H1 (cell line): ENCODE results near the gene ELAPOR1. TPM values are rescaled to one million over a fixed set of nuclear protein-coding genes. Genes with fewer than 3 reads are reported as not detected.

ENCODE experiments used
- CTCF ChIA-PET: fragments of 300-600 bp; sonication (Branson Sonifier 250); formaldehyde crosslinking; loops from one replicate; lab custom pipeline; 2021; ENCODE audit not compliant: partially characterized antibody; lab: Charles Lee
- POLR2A ChIA-PET: fragments of 300-600 bp; sonication (Branson Sonifier 250); formaldehyde crosslinking; loops from one replicate; lab custom pipeline; 2021; ENCODE audit warnings: inconsistent platforms; ENCODE audit not compliant: partially characterized antibody; lab: Charles Lee
- DNase-seq, 2 experiments: peaks; one replicate each; pipeline versions ENCODE4 v3.0.0 to v3.0.0-alpha.2; 2010 to 2022; ENCODE audit warnings: low spot score in 2 of 2, low read depth in 1 of 2, mixed read lengths in 1 of 2
- FAIRE-seq: peaks from 2 replicates; lab custom pipeline; 2011; peaks lifted over from hg19 to GRCh38; lab: Jason Lieb, UNC
- H2AFZ ChIP-seq: 2 replicates; pipeline ENCODE4 v1.8.1; 2012; ENCODE audit warnings: low read length, inconsistent platforms
- H2AK5ac ChIP-seq: 2 replicates; pipeline ENCODE4 v1.6.1; 2013; ENCODE audit warnings: low read depth, low read length
- H2BK120ac ChIP-seq: replicated peaks from 2 replicates; pipeline ENCODE3; 2013; ENCODE audit warnings: low read depth, low read length, inconsistent platforms
- H2BK12ac ChIP-seq: 2 replicates; pipeline ENCODE4 v1.6.1; 2013; ENCODE audit warnings: low read depth, low read length
- H2BK15ac ChIP-seq: 2 replicates; pipeline ENCODE4 v1.6.1; 2013; ENCODE audit warnings: low read length
- H2BK20ac ChIP-seq: 2 replicates; pipeline ENCODE4 v1.6.1; 2013; ENCODE audit warnings: low read length
- H2BK5ac ChIP-seq: 2 replicates; pipeline ENCODE4 v1.6.1; 2013; ENCODE audit warnings: low read depth, low read length
- H3K14ac ChIP-seq: 2 replicates; pipeline ENCODE4 v1.6.1; 2013; ENCODE audit warnings: inconsistent platforms; ENCODE audit not compliant: insufficient read length
- H3K18ac ChIP-seq: 2 replicates; pipeline ENCODE4 v1.6.1; 2013; ENCODE audit warnings: low read length; ENCODE audit errors: extremely low read depth
- H3K23ac ChIP-seq: 2 replicates; pipeline ENCODE4 v1.6.1; 2013; ENCODE audit warnings: inconsistent platforms; ENCODE audit not compliant: insufficient read length
- H3K23me2 ChIP-seq: 2 replicates; pipeline ENCODE4 v1.6.1; 2013; ENCODE audit warnings: low read depth, low read length
- H3K27ac ChIP-seq: 2 replicates; pipeline ENCODE4 v1.6.1; 2011; ENCODE audit warnings: low read depth, low read length, inconsistent platforms
- H3K27me3 ChIP-seq, 4 experiments: replicated peaks in 1 of 4; 1 replicate in 1 of 4; 2 replicates in 3 of 4; pipeline versions ENCODE4 v1.6.1 to v1.8.1; 2011 to 2013; ENCODE audit warnings: low read length in 3 of 4, mild to moderate bottlenecking in 3 of 4, inconsistent platforms in 2 of 4, mixed read lengths in 2 of 4, moderate library complexity in 1 of 4; ENCODE audit not compliant: control insufficient read depth in 3 of 4, insufficient read depth in 3 of 4; ENCODE audit errors: extremely low read depth in 1 of 4
- H3K36me3 ChIP-seq, 4 experiments: 2 replicates each; pipeline versions ENCODE4 v1.6.1 to v1.8.1; 2011 to 2013; ENCODE audit warnings: mild to moderate bottlenecking in 4 of 4, low read length in 3 of 4, moderate library complexity in 2 of 4, control low read depth in 1 of 4, inconsistent platforms in 1 of 4; ENCODE audit not compliant: insufficient read depth in 4 of 4, control insufficient read depth in 2 of 4
- H3K4ac ChIP-seq: replicated peaks from 2 replicates; pipeline ENCODE3; 2013; ENCODE audit warnings: low read length, low read depth, mixed read lengths, inconsistent platforms; ENCODE audit not compliant: insufficient read length
- H3K4me1 ChIP-seq, 4 experiments: replicated peaks in 1 of 4; 1 replicate in 1 of 4; 2 replicates in 3 of 4; pipeline versions ENCODE4 v1.6.1 to v1.8.1; 2011 to 2013; ENCODE audit warnings: low read length in 3 of 4, inconsistent platforms in 2 of 4, mixed read lengths in 1 of 4; ENCODE audit not compliant: insufficient read depth in 4 of 4, control insufficient read depth in 3 of 4
- H3K4me2 ChIP-seq, 2 experiments: 2 replicates each; pipeline versions ENCODE4 v1.6.1 to v1.8.1; 2011 to 2013; ENCODE audit warnings: low read depth in 2 of 2, low read length in 2 of 2, control low read depth in 1 of 2, inconsistent platforms in 1 of 2, mild to moderate bottlenecking in 1 of 2; ENCODE audit not compliant: insufficient read depth in 1 of 2
- H3K4me3 ChIP-seq, 4 experiments: fragments of 200-600, 300-600 bp in 1 of 4; sonication (generic), shearing (Covaris generic), sonication (Bioruptor Twin) in 1 of 4; 2 replicates each; pipeline versions ENCODE4 v1.5.1 to v1.8.1; 2011 to 2016; ENCODE audit warnings: low read length in 4 of 4, low read depth in 3 of 4, control low read depth in 2 of 4, inconsistent platforms in 2 of 4, mild to moderate bottlenecking in 2 of 4, mixed read lengths in 1 of 4, moderate library complexity in 1 of 4; ENCODE audit not compliant: insufficient read depth in 2 of 4; ENCODE audit errors: extremely low read depth in 1 of 4
- H3K56ac ChIP-seq: replicated peaks from 2 replicates; pipeline ENCODE3; 2013; ENCODE audit warnings: low read depth, mild to moderate bottlenecking, mixed read lengths, low read length, inconsistent platforms; ENCODE audit not compliant: insufficient read length
- H3K79me1 ChIP-seq: 2 replicates; pipeline ENCODE4 v1.6.1; 2013; ENCODE audit warnings: low read depth, low read length, control low read depth
- H3K79me2 ChIP-seq, 2 experiments: 2 replicates each; pipeline versions ENCODE4 v1.6.1 to v1.8.1; 2012 to 2013; ENCODE audit warnings: low read length in 2 of 2, mild to moderate bottlenecking in 2 of 2, inconsistent platforms in 1 of 2; ENCODE audit not compliant: insufficient read depth in 2 of 2, control insufficient read depth in 1 of 2
- H3K9ac ChIP-seq, 4 experiments: replicated peaks in 1 of 4; 1 replicate in 1 of 4; 2 replicates in 3 of 4; pipeline versions ENCODE4 v1.6.1 to v1.8.1; 2011 to 2013; ENCODE audit warnings: low read depth in 3 of 4, low read length in 3 of 4, control low read depth in 2 of 4, mild to moderate bottlenecking in 2 of 4, moderate library complexity in 2 of 4, inconsistent platforms in 1 of 4; ENCODE audit errors: extremely low read depth in 1 of 4
- H3K9me3 ChIP-seq, 2 experiments: 2 replicates each; pipeline versions ENCODE4 v1.6.1 to v1.8.1; 2012 to 2013; ENCODE audit warnings: mild to moderate bottlenecking in 2 of 2, moderate library complexity in 2 of 2, control low read depth in 1 of 2, inconsistent platforms in 1 of 2, low read depth in 1 of 2, low read length in 1 of 2, mixed read lengths in 1 of 2; ENCODE audit not compliant: insufficient read depth in 2 of 2
- H4K20me1 ChIP-seq, 2 experiments: replicated peaks in 1 of 2; 2 replicates each; pipeline versions ENCODE3 to v1.8.1; 2011 to 2013; ENCODE audit warnings: inconsistent platforms in 2 of 2, low read length in 2 of 2, mild to moderate bottlenecking in 1 of 2; ENCODE audit not compliant: insufficient read depth in 2 of 2, control insufficient read depth in 1 of 2
- H4K5ac ChIP-seq: 2 replicates; pipeline ENCODE4 v1.6.1; 2013; ENCODE audit warnings: low read length, low read depth, mixed read lengths, inconsistent platforms; ENCODE audit not compliant: insufficient read length
- H4K8ac ChIP-seq: 2 replicates; pipeline ENCODE4 v1.8.0; 2013; ENCODE audit warnings: mild to moderate bottlenecking, moderate library complexity, low read length, inconsistent platforms; ENCODE audit not compliant: insufficient read depth; ENCODE audit errors: extremely low read depth
- H4K91ac ChIP-seq: replicated peaks from 2 replicates; pipeline ENCODE3; 2013; ENCODE audit warnings: low read length, mixed read lengths, inconsistent platforms; ENCODE audit not compliant: insufficient read length
- EGR1 ChIP-seq: IDR thresholded peaks from 2 replicates; pipeline ENCODE4 v1.6.1; 2011; ENCODE audit warnings: low read depth, low read length, borderline replicate concordance
- EP300 ChIP-seq, 2 experiments: IDR thresholded peaks; 1 replicate in 1 of 2; 2 replicates in 1 of 2; pipeline ENCODE4 v1.6.1; 2011 to 2012; ENCODE audit warnings: low read depth in 2 of 2, low read length in 2 of 2, mild to moderate bottlenecking in 2 of 2, borderline replicate concordance in 1 of 2, inconsistent platforms in 1 of 2, moderate library complexity in 1 of 2
- FOSL1 ChIP-seq: IDR thresholded peaks from 2 replicates; pipeline ENCODE4 v1.6.1; 2011; ENCODE audit warnings: mild to moderate bottlenecking, low read depth, low read length, moderate library complexity; ENCODE audit not compliant: insufficient read depth
- polyA plus RNA-seq, 7 experiments: library from polyadenylated mRNA; depleted of rRNA in 3 of 7; stranded (reverse) in 5 of 7; unstranded in 2 of 7; fragments of >200 nt in 5 of 7; fragments of 200-250 nt in 2 of 7; gene quantifications; 1 replicate in 5 of 7; 2 replicates in 1 of 7; 4 replicates in 1 of 7; pipeline versions ENCODE4 v1.2.1 to v1.2.3, GENCODE V29; 2011 to 2013; ENCODE audit warnings: missing spikeins in 2 of 7, mixed read lengths in 2 of 7
- total RNA-seq: library from RNA; stranded (reverse); fragmentation: NEBNext Ultra II Directional; extraction: Animal tissue kit (Norgen Biotek cat#: 25700); gene quantifications from 2 replicates; pipeline ENCODE4 v1.2.1, GENCODE V29; 2021

Gene ELAPOR1
- total and polyA plus RNA-seq, 2 of the 8 experiments (the other 6 are each of a cell fraction or from before 2014, with no cell fraction given) = 1.2 to 2.5 TPM

DNA sequence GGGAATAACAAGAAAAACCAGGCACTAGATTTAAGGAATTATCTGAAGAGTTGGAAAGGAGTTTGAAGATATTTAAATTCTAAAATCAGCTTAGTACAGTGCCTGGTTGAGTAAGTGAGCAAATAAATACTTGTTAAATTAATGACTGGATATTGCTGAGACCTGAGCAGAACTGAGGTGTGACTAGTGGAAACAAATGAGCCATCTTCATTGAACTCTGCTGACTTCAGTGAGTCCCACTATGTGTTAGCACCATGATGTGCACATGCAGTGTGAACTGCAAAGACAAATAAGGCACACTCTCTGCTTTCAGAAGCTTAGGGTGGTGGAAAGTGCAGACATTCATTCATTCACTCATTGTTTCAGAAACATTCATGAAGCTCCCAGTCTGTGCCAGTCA, 48.7 kb downstream of the ELAPOR1 start:
- Histone ChIP-seq H4K5ac (no peak overlapping the region), H3K9me3 (no peaks in the 10 kb centered on the region), H3K23ac (no peak overlapping the region), H3K79me2 (no peaks in the 10 kb centered on the region), H3K4me3 (no peak overlapping the region), H2BK20ac (no peak overlapping the region), H2AK5ac (no peak overlapping the region), H3K4ac (no peak overlapping the region), H2AFZ (0 out of 2 replicates have a peak overlapping the region, but pooled peaks have one; percentile 26), H2BK120ac (no peak overlapping the region), H3K27me3 (no peaks in the 10 kb centered on the region), H3K79me1 (no peaks in the 10 kb centered on the region), H4K20me1 (no peaks in the 10 kb centered on the region), H3K56ac (no peak overlapping the region), H3K14ac (no peak overlapping the region), H3K18ac (no peak overlapping the region), H3K4me2 (no peak overlapping the region), H3K9ac (no peak overlapping the region), H3K27ac (no peak overlapping the region), H3K23me2 (no peaks in the 10 kb centered on the region), H4K8ac (no peak overlapping the region), H3K4me1 (peaks cover 0 to 4% (median 1%) of the 10 kb centered on the region in 4 experiments; a peak in 4 of 7 replicates), H3K36me3 (no peaks in the 10 kb centered on the region), H4K91ac (no peak overlapping the region), H2BK15ac (no peak overlapping the region), H2BK12ac (no peak overlapping the region), H2BK5ac (no peak overlapping the region)
- CTCF ChIA-PET = interaction anchor here (0.9 to 1.6 kb wide), 7 partner anchors 10 to 50 kb away, joined by 3 to 6 read pairs (median 4); a partner anchor contains a TSS
- DNase-seq (no peak), FAIRE-seq (no peak)
- TF ChIP-seq FOSL1 (no peak), EP300 (IDR thresholded peaks at IDR 0.05; ENCODE audit: borderline replicate concordance in 1 of 2, low read depth in 2 of 2, low read length in 2 of 2) (no peak), EGR1 (no peak)
- POLR2A ChIA-PET = interaction anchor here (0.7 to 1.1 kb wide), 2 partner anchors 8 to 104 kb away, joined by 3 to 4 read pairs; no protein-coding TSS in a partner anchor
